Mesendoderm (in vitro differentiated cells): ENCODE measurements around the gene ZNF674.
A peak's percentile ranks its signal among the peaks of the same experiment; 100 is the strongest.
"Not testable (repeated sequence)": the region's sequence is repeated elsewhere in the genome, so short reads cannot be mapped to it uniquely, and the experiment has no call there.

Experiments used
- DNase-seq: peaks from one replicate; pipeline ENCODE4 v3.0.0; 2013
- H2AK5ac ChIP-seq: 2 replicates; pipeline ENCODE4 v1.6.1; 2013; ENCODE audit warnings: low read length, inconsistent platforms
- H2BK120ac ChIP-seq: 2 replicates; pipeline ENCODE4 v1.6.1; 2013; ENCODE audit warnings: low read depth, mild to moderate bottlenecking, low read length, moderate library complexity, mixed read lengths
- H2BK15ac ChIP-seq: replicated peaks from 2 replicates; pipeline ENCODE4 v1.6.1; 2013; ENCODE audit warnings: low read depth, mild to moderate bottlenecking, moderate library complexity
- H2BK5ac ChIP-seq: 2 replicates; pipeline ENCODE4 v1.6.1; 2013; ENCODE audit warnings: low read length, inconsistent platforms
- H3K18ac ChIP-seq: 2 replicates; pipeline ENCODE4 v1.6.1; 2013; ENCODE audit warnings: mild to moderate bottlenecking, low read length, mixed read lengths
- H3K23ac ChIP-seq: one replicate; pipeline ENCODE4 v1.6.1; 2013; ENCODE audit warnings: low read length
- H3K27ac ChIP-seq: 2 replicates; pipeline ENCODE4 v1.5.1; 2013; ENCODE audit warnings: low read depth, mild to moderate bottlenecking, inconsistent platforms, low read length, moderate library complexity
- H3K27me3 ChIP-seq: 2 replicates; pipeline ENCODE4 v1.6.1; 2013; ENCODE audit warnings: low read length, control low read depth, mild to moderate bottlenecking, inconsistent platforms; ENCODE audit not compliant: insufficient read depth, poor library complexity
- H3K36me3 ChIP-seq: 2 replicates; pipeline ENCODE4 v1.6.1; 2013; ENCODE audit warnings: low read length, inconsistent platforms; ENCODE audit not compliant: control insufficient read depth, insufficient read depth
- H3K4ac ChIP-seq: one replicate; pipeline ENCODE4 v1.6.1; 2013; ENCODE audit warnings: low read depth, mild to moderate bottlenecking, low read length, moderate library complexity
- H3K4me1 ChIP-seq: 2 replicates; pipeline ENCODE4 v1.6.1; 2013; ENCODE audit warnings: low read depth, low read length, inconsistent platforms; ENCODE audit not compliant: control insufficient read depth
- H3K4me2 ChIP-seq: 2 replicates; pipeline ENCODE4 v1.6.1; 2013; ENCODE audit warnings: low read length
- H3K4me3 ChIP-seq: 2 replicates; pipeline ENCODE4 v1.5.1; 2013; ENCODE audit warnings: mild to moderate bottlenecking, low read length
- H3K56ac ChIP-seq: one replicate; pipeline ENCODE4 v1.6.1; 2013; ENCODE audit warnings: low read length
- H3K79me1 ChIP-seq: 2 replicates; pipeline ENCODE4 v1.6.1; 2013; ENCODE audit warnings: low read length, inconsistent platforms
- H3K79me2 ChIP-seq: 2 replicates; pipeline ENCODE4 v1.6.1; 2013; ENCODE audit warnings: mild to moderate bottlenecking, low read length; ENCODE audit not compliant: control insufficient read depth, insufficient read depth
- H3K9ac ChIP-seq: 2 replicates; pipeline ENCODE4 v1.6.1; 2013; ENCODE audit warnings: low read length, inconsistent platforms
- H4K5ac ChIP-seq: one replicate; pipeline ENCODE4 v1.6.1; 2013; ENCODE audit warnings: low read length
- H4K8ac ChIP-seq: one replicate; pipeline ENCODE4 v1.6.1; 2013; ENCODE audit warnings: low read depth, mild to moderate bottlenecking, control low read depth, low read length, moderate library complexity
- WGBS: extraction: QIAGEN DNeasy Blood & Tissue Kit; methylation state at CpG from one replicate; pipeline ENCODE4 v1.1.7; 2013; ENCODE audit warnings: low lambda C conversion rate, missing lambda C conversion rate; ENCODE audit not compliant: insufficient coverage; ENCODE audit errors: extremely low coverage; 5-methylcytosine and 5-hydroxymethylcytosine counted together

Gene ZNF674

GRCh38 chrX:46485897-46486296 is 59.3 kb downstream of the ZNF674 start:
- no peaks in the 10 kb centered on the region for H3K79me2 ChIP-seq
- no peak overlapping the region for H3K4me2 ChIP-seq
- no peak overlapping the region for H2BK15ac ChIP-seq
- no peak overlapping the region for H3K56ac ChIP-seq
- no peak overlapping the region for H2BK5ac ChIP-seq
- H3K4me1 ChIP-seq, result no peaks in the 10 kb centered on the region
- H3K27me3 ChIP-seq, result no peaks in the 10 kb centered on the region
- no peak overlapping the region for H4K8ac ChIP-seq
- no peak overlapping the region for H3K23ac ChIP-seq
- no peak overlapping the region for H3K27ac ChIP-seq
- H3K36me3 ChIP-seq, result no peaks in the 10 kb centered on the region
- no peak overlapping the region for H2BK120ac ChIP-seq
- no peak overlapping the region for H3K4me3 ChIP-seq
- H2AK5ac ChIP-seq, result no peak overlapping the region
- DNase-seq, result peak; percentile 26
- WGBS, result no CpG with 5 or more reads among the region's 8 CpGs
- H3K79me1 ChIP-seq, result no peaks in the 10 kb centered on the region
- H3K18ac ChIP-seq, result no peak overlapping the region
- H4K5ac ChIP-seq, result no peak overlapping the region
- no peak overlapping the region for H3K4ac ChIP-seq
- H3K9ac ChIP-seq, result no peak overlapping the region

- WGBS, result no CpG with 5 or more reads among the region's 2 CpGs
- H3K79me2 ChIP-seq, H2BK5ac ChIP-seq, H2AK5ac ChIP-seq, H3K27me3 ChIP-seq, H4K5ac ChIP-seq, H4K8ac ChIP-seq, H2BK120ac ChIP-seq, H3K18ac ChIP-seq, H3K79me1 ChIP-seq, H3K4ac ChIP-seq, H3K9ac ChIP-seq, H3K27ac ChIP-seq, H3K4me3 ChIP-seq, H3K4me2 ChIP-seq, H2BK15ac ChIP-seq, DNase-seq, H3K23ac ChIP-seq, H3K4me1 ChIP-seq, H3K56ac ChIP-seq, H3K36me3 ChIP-seq: not testable (repeated sequence)
These were observed 66.6 kb downstream of the ZNF674 start for GRCh38 chrX:46478634-46479033.

DNA sequence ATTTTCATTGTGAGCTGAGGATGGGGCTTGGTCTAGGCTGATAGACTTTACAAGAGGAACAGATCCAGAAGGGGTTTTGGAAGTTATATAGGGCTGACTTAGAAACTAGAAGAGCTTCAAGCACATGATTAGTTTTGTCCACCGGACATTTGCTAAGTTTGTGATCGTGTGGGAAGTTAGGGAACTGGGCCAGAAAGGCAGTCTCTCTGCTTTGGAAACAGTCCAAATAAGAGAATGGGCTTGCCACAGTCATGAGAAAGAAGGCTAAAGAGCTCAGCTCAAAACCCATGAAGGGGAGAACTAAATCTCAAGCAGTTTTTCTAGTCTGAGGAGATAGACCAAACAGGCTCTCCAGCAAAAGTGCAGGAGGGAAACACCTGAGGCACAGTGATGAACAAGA is 67.8 kb downstream of the ZNF674 start:
- no peak for DNase-seq
- H2BK120ac ChIP-seq, result no peak overlapping the region
- H3K36me3 ChIP-seq, result no peaks in the 10 kb centered on the region
- no peak overlapping the region for H3K18ac ChIP-seq
- no peak overlapping the region for H3K27ac ChIP-seq
- no peaks in the 10 kb centered on the region for H3K4me1 ChIP-seq
- no peak overlapping the region for H3K56ac ChIP-seq
- H2AK5ac ChIP-seq, result no peak overlapping the region
- H3K79me2 ChIP-seq, result no peaks in the 10 kb centered on the region
- no peak overlapping the region for H3K23ac ChIP-seq
- H2BK5ac ChIP-seq, result no peak overlapping the region
- no peak overlapping the region for H4K5ac ChIP-seq
- WGBS, result no CpG with 5 or more reads among the region's 2 CpGs
- no peak overlapping the region for H3K4me2 ChIP-seq
- no peaks in the 10 kb centered on the region for H3K27me3 ChIP-seq
- H3K79me1 ChIP-seq, result no peaks in the 10 kb centered on the region
- no peak overlapping the region for H3K4ac ChIP-seq
- no peak overlapping the region for H2BK15ac ChIP-seq
- H4K8ac ChIP-seq, result no peak overlapping the region
- H3K4me3 ChIP-seq, result no peak overlapping the region
- no peak overlapping the region for H3K9ac ChIP-seq

- Histone ChIP-seq H3K4me3 (no peak overlapping the region), H2BK15ac (no peak overlapping the region), H3K79me2 (no peaks in the 10 kb centered on the region), H3K23ac (no peak overlapping the region), H4K5ac (no peak overlapping the region), H3K18ac (no peak overlapping the region), H2BK5ac (no peak overlapping the region), H3K4me1 (no peaks in the 10 kb centered on the region), H3K36me3 (no peaks in the 10 kb centered on the region), H3K9ac (no peak overlapping the region), H2BK120ac (no peak overlapping the region), H3K4me2 (no peak overlapping the region), H3K56ac (no peak overlapping the region), H4K8ac (no peak overlapping the region), H3K4ac (no peak overlapping the region), H2AK5ac (no peak overlapping the region), H3K27me3 (no peaks in the 10 kb centered on the region), H3K79me1 (no peaks in the 10 kb centered on the region), H3K27ac (no peak overlapping the region)
- DNase-seq, result no peak
- no CpG with 5 or more reads among the region's 1 CpG for WGBS
These were observed 80.0 kb downstream of the ZNF674 start for GRCh38 chrX:46465203-46465602.

DNA sequence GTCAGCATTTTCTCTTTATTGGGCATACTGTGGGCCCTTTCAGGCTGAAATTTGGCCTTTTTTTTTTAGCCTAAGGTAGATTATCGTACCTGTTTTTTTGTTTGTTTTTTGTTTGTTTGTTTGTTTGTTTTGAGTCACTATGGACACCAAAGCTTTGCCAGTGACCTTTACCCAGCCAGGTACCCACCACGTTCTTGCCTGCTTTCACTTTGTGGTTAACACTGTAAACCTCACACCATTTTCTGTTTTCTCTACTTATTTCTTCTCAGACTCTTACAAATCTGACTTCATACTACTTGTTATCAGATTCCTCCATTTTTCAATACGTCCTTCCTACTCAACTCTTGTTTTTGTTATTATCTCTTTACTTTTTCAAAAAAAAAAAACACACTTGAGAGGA is 81.5 kb downstream of the ZNF674 start:
- Histone ChIP-seq H3K27me3 (no peaks in the 10 kb centered on the region), H2BK15ac (no peak overlapping the region), H3K4me1 (no peaks in the 10 kb centered on the region), H2AK5ac (no peak overlapping the region), H3K4me2 (no peak overlapping the region), H3K79me1 (no peaks in the 10 kb centered on the region), H4K8ac (no peak overlapping the region), H2BK120ac (no peak overlapping the region), H3K79me2 (no peaks in the 10 kb centered on the region), H3K4ac (no peak overlapping the region), H3K36me3 (no peaks in the 10 kb centered on the region), H3K4me3 (no peak overlapping the region), H3K18ac (no peak overlapping the region), H3K23ac (no peak overlapping the region), H4K5ac (no peak overlapping the region), H3K56ac (no peak overlapping the region), H2BK5ac (no peak overlapping the region), H3K9ac (no peak overlapping the region), H3K27ac (no peak overlapping the region)
- WGBS, result 100% methylated on average over 1 of the region's 3 CpGs
- no peak for DNase-seq

- Histone ChIP-seq H3K4me2 (no peak overlapping the region), H2BK15ac (no peak overlapping the region), H3K4me1 (no peaks in the 10 kb centered on the region), H3K23ac (no peak overlapping the region), H3K27me3 (no peaks in the 10 kb centered on the region), H4K8ac (no peak overlapping the region), H3K4me3 (no peak overlapping the region), H2BK5ac (no peak overlapping the region), H3K4ac (no peak overlapping the region), H3K79me1 (no peaks in the 10 kb centered on the region), H3K56ac (no peak overlapping the region), H2BK120ac (no peak overlapping the region), H3K18ac (no peak overlapping the region), H3K9ac (no peak overlapping the region), H4K5ac (no peak overlapping the region), H3K36me3 (no peaks in the 10 kb centered on the region), H3K79me2 (no peaks in the 10 kb centered on the region), H2AK5ac (no peak overlapping the region), H3K27ac (no peak overlapping the region)
- WGBS, result no CpG with 5 or more reads among the region's 2 CpGs
- DNase-seq, result no peak
These were observed 83.5 kb downstream of the ZNF674 start for GRCh38 chrX:46461660-46462191.
